Stimulated activated CD4-positive, alpha-beta T cell treated with anti-CD3 and anti-CD28 coated beads, Interleukin-1b, Interleukin-23, amount 100 ng/mL, for 48 hours (primary cell): ENCODE measurements around the gene KRT222.

ENCODE experiments used
- DNase-seq: peaks from one replicate; pipeline ENCODE4 v3.0.0-alpha.2; 2020

Gene KRT222

GRCh38 chr17:40664582-40665333 is at the start of gene KRT222:
Gene KRT222 (minus strand): TSS chr17:40665177. CDS start chr17:40665099, 78 bp downstream.
- no peak for DNase-seq

GRCh38 chr17:40714473-40714872 is 49.5 kb upstream of the KRT222 start:
- no peak for DNase-seq

GRCh38 chr17:40707745-40708144 is 42.8 kb upstream of the KRT222 start:
- DNase-seq, result no peak

- DNase-seq, result no peak
These were observed 40.6 kb upstream of the KRT222 start for GRCh38 chr17:40705584-40705983.

GRCh38 chr17:40703652-40704051 is 38.7 kb upstream of the KRT222 start, which contains the start of gene KRT24:
Gene KRT24 (minus strand): TSS chr17:40703752. CDS start chr17:40703693, 59 bp downstream.
- no peak for DNase-seq

- no peak for DNase-seq
These were observed 37.3 kb upstream of the KRT222 start for GRCh38 chr17:40702271-40702670.

- DNase-seq, result no peak
These were observed 34.9 kb upstream of the KRT222 start for GRCh38 chr17:40699853-40700252.

GRCh38 chr17:40699371-40699770 is 34.4 kb upstream of the KRT222 start:
- DNase-seq, result no peak

- DNase-seq, result no peak
These were observed 32.3 kb upstream of the KRT222 start for GRCh38 chr17:40697297-40697696.

GRCh38 chr17:40696651-40697072 is 31.7 kb upstream of the KRT222 start:
- DNase-seq, result no peak

- DNase-seq, result no peak
These were observed 31.0 kb upstream of the KRT222 start for GRCh38 chr17:40695874-40696472.

GRCh38 chr17:40694584-40694983 is 29.6 kb upstream of the KRT222 start:
- DNase-seq, result no peak

GRCh38 chr17:40687106-40687505 is 22.1 kb upstream of the KRT222 start:
- DNase-seq, result no peak

- DNase-seq, result no peak
These were observed 21.2 kb upstream of the KRT222 start for GRCh38 chr17:40686192-40686591.

- DNase-seq, result no peak
These were observed 16.0 kb upstream of the KRT222 start for GRCh38 chr17:40680998-40681397.

GRCh38 chr17:40679523-40679907 is 14.5 kb upstream of the KRT222 start:
- no peak for DNase-seq

- no peak for DNase-seq
These were observed 14.0 kb upstream of the KRT222 start for GRCh38 chr17:40678902-40679522.

- no peak for DNase-seq
These were observed 10.9 kb upstream of the KRT222 start for GRCh38 chr17:40675905-40676304.

GRCh38 chr17:40672654-40673053 is 7.7 kb upstream of the KRT222 start:
- no peak for DNase-seq

- DNase-seq, result no peak
These were observed 6.3 kb upstream of the KRT222 start for GRCh38 chr17:40671282-40671681.

GRCh38 chr17:40666331-40666730 is 1.4 kb upstream of the KRT222 start:
- DNase-seq, result no peak

GRCh38 chr17:40663252-40663651 is 1.7 kb downstream of the KRT222 start:
- no peak for DNase-seq

GRCh38 chr17:40659911-40660310 is 5.1 kb downstream of the KRT222 start:
- DNase-seq, result no peak

GRCh38 chr17:40658396-40658795 is 6.6 kb downstream of the KRT222 start:
- DNase-seq, result no peak
